ENCODE measurements around the gene EDC3. TPM values are rescaled to one million over a fixed set of nuclear protein-coding genes. Genes with fewer than 3 reads are reported as not detected.

The EDC3 gene
- total RNA-seq, 2 experiments from 2014 or later, result 54.3 to 55.7 TPM

- no peaks in the 10 kb centered on the region for H3K9me3 Mint-ChIP-seq
- no peak for DNase-seq
- peaks cover 9% of the 10 kb centered on the region for H3K27me3 Mint-ChIP-seq
- H3K27ac Mint-ChIP-seq, result no peak overlapping the region
- H3K36me3 Mint-ChIP-seq, result peaks cover 5% of the 10 kb centered on the region
- peaks cover 9% of the 10 kb centered on the region for H3K4me1 Mint-ChIP-seq
- peak overlapping the region; percentile 66 for H3K4me3 Mint-ChIP-seq
Measured at GRCh38 chr15:74724570-74725224, 28.9 kb upstream of the EDC3 start.

GRCh38 chr15:74723754-74724334, 28.0 kb upstream of the EDC3 start:
- H3K27me3 Mint-ChIP-seq, result peaks cover 8% of the 10 kb centered on the region
- H3K4me1 Mint-ChIP-seq, result peaks cover 9% of the 10 kb centered on the region

GRCh38 chr15:74723187-74723586, 27.4 kb upstream of the EDC3 start:
- Mint-ChIP-seq H3K9me3 (no peaks in the 10 kb centered on the region), H3K4me1 (peaks cover 9% of the 10 kb centered on the region), H3K4me3 (no peak overlapping the region), H3K27me3 (peaks cover 8% of the 10 kb centered on the region), H3K36me3 (peaks cover 5% of the 10 kb centered on the region), H3K27ac (no peak overlapping the region)
- no peak for DNase-seq

More at GRCh38 chr15:74723754-74724334, 28.0 kb upstream of the EDC3 start:
- Mint-ChIP-seq H3K9me3 (no peaks in the 10 kb centered on the region), H3K36me3 (peaks cover 5% of the 10 kb centered on the region), H3K27ac (no peak overlapping the region), H3K4me3 (no peak overlapping the region)
- no peak for DNase-seq

- H3K4me3 Mint-ChIP-seq, result no peak overlapping the region
- no peaks in the 10 kb centered on the region for H3K9me3 Mint-ChIP-seq
- H3K4me1 Mint-ChIP-seq, result peaks cover 9% of the 10 kb centered on the region
- no peak for DNase-seq
- H3K36me3 Mint-ChIP-seq, result peaks cover 5% of the 10 kb centered on the region
- H3K27ac Mint-ChIP-seq, result no peak overlapping the region
- peaks cover 8% of the 10 kb centered on the region for H3K27me3 Mint-ChIP-seq
Measured at GRCh38 chr15:74722591-74722990, 26.8 kb upstream of the EDC3 start.

GRCh38 chr15:74716651-74717050, 20.8 kb upstream of the EDC3 start:
- no peak for DNase-seq
- Mint-ChIP-seq H3K27ac (no peak overlapping the region), H3K4me1 (no peaks in the 10 kb centered on the region), H3K9me3 (no peaks in the 10 kb centered on the region), H3K27me3 (no peaks in the 10 kb centered on the region), H3K4me3 (no peak overlapping the region), H3K36me3 (no peaks in the 10 kb centered on the region)

- Mint-ChIP-seq H3K27ac (no peak overlapping the region), H3K4me1 (no peaks in the 10 kb centered on the region), H3K4me3 (no peak overlapping the region), H3K9me3 (no peaks in the 10 kb centered on the region), H3K36me3 (no peaks in the 10 kb centered on the region), H3K27me3 (peaks cover 8% of the 10 kb centered on the region)
- no peak for DNase-seq
Measured at GRCh38 chr15:74712311-74712710, 16.5 kb upstream of the EDC3 start.

GRCh38 chr15:74710319-74711094, 14.7 kb upstream of the EDC3 start:
- no peaks in the 10 kb centered on the region for H3K36me3 Mint-ChIP-seq
- H3K27ac Mint-ChIP-seq, result no peak overlapping the region
- peaks cover 20% of the 10 kb centered on the region for H3K27me3 Mint-ChIP-seq
- no peaks in the 10 kb centered on the region for H3K4me1 Mint-ChIP-seq
- no peak for DNase-seq
- H3K9me3 Mint-ChIP-seq, result no peaks in the 10 kb centered on the region
- no peak overlapping the region for H3K4me3 Mint-ChIP-seq

- no peaks in the 10 kb centered on the region for H3K4me1 Mint-ChIP-seq
- H3K36me3 Mint-ChIP-seq, result no peaks in the 10 kb centered on the region
- H3K9me3 Mint-ChIP-seq, result no peaks in the 10 kb centered on the region
- no peak overlapping the region for H3K27ac Mint-ChIP-seq
- H3K4me3 Mint-ChIP-seq, result no peak overlapping the region
- H3K27me3 Mint-ChIP-seq, result peaks cover 20% of the 10 kb centered on the region
- DNase-seq, result no peak
Measured at GRCh38 chr15:74709892-74710291, 14.1 kb upstream of the EDC3 start.

- Mint-ChIP-seq H3K4me1 (no peaks in the 10 kb centered on the region), H3K27ac (no peak overlapping the region), H3K36me3 (no peaks in the 10 kb centered on the region), H3K4me3 (no peak overlapping the region), H3K27me3 (peaks cover 20% of the 10 kb centered on the region), H3K9me3 (no peaks in the 10 kb centered on the region)
- DNase-seq, result no peak
Measured at GRCh38 chr15:74709011-74709410, 13.2 kb upstream of the EDC3 start.

GRCh38 chr15:74696808-74697207, 984 bp upstream of the EDC3 start:
- H3K27ac Mint-ChIP-seq, result peak overlapping the region; percentile 99

GRCh38 chr15:74696398-74696729, 540 bp upstream of the EDC3 start:
- peak overlapping the region; percentile 99 for H3K27ac Mint-ChIP-seq
- peak overlapping the region; percentile 100 for H3K4me3 Mint-ChIP-seq
- H3K36me3 Mint-ChIP-seq, result peaks cover 3% of the 10 kb centered on the region
- no peaks in the 10 kb centered on the region for H3K27me3 Mint-ChIP-seq
- DNase-seq, result no peak
- peaks cover 36% of the 10 kb centered on the region for H3K4me1 Mint-ChIP-seq
- H3K9me3 Mint-ChIP-seq, result no peaks in the 10 kb centered on the region

More at GRCh38 chr15:74696808-74697207, 984 bp upstream of the EDC3 start:
- no peak for DNase-seq
- H3K4me1 Mint-ChIP-seq, result peaks cover 33% of the 10 kb centered on the region
- H3K4me3 Mint-ChIP-seq, result peak overlapping the region; percentile 100
- H3K9me3 Mint-ChIP-seq, result no peaks in the 10 kb centered on the region
- peaks cover 2% of the 10 kb centered on the region for H3K27me3 Mint-ChIP-seq
- H3K36me3 Mint-ChIP-seq, result peaks cover 3% of the 10 kb centered on the region

- Mint-ChIP-seq H3K27me3 (no peaks in the 10 kb centered on the region), H3K4me1 (peaks cover 42% of the 10 kb centered on the region), H3K4me3 (no peak overlapping the region), H3K9me3 (no peaks in the 10 kb centered on the region), H3K36me3 (peaks cover 6% of the 10 kb centered on the region), H3K27ac (no peak overlapping the region)
- DNase-seq, result no peak
Measured at GRCh38 chr15:74692327-74692726, 3.5 kb downstream of the EDC3 start.

GRCh38 chr15:74683758-74684157, 12.1 kb downstream of the EDC3 start:
- H3K4me1 Mint-ChIP-seq, result peaks cover 14% of the 10 kb centered on the region
- no peak for DNase-seq
- peaks cover 29% of the 10 kb centered on the region for H3K36me3 Mint-ChIP-seq
- peaks cover 3% of the 10 kb centered on the region for H3K9me3 Mint-ChIP-seq
- no peaks in the 10 kb centered on the region for H3K27me3 Mint-ChIP-seq
- H3K4me3 Mint-ChIP-seq, result no peak overlapping the region
- no peak overlapping the region for H3K27ac Mint-ChIP-seq

GRCh38 chr15:74682954-74683353, 12.9 kb downstream of the EDC3 start:
- peaks cover 29% of the 10 kb centered on the region for H3K36me3 Mint-ChIP-seq
- DNase-seq, result no peak
- peaks cover 13% of the 10 kb centered on the region for H3K4me1 Mint-ChIP-seq
- H3K27ac Mint-ChIP-seq, result no peak overlapping the region
- H3K4me3 Mint-ChIP-seq, result no peak overlapping the region
- peaks cover 3% of the 10 kb centered on the region for H3K9me3 Mint-ChIP-seq
- no peaks in the 10 kb centered on the region for H3K27me3 Mint-ChIP-seq

GRCh38 chr15:74680456-74680855, 15.4 kb downstream of the EDC3 start:
- H3K4me3 Mint-ChIP-seq, result no peak overlapping the region
- H3K36me3 Mint-ChIP-seq, result peaks cover 27% of the 10 kb centered on the region
- H3K27ac Mint-ChIP-seq, result no peak overlapping the region
- H3K9me3 Mint-ChIP-seq, result peaks cover 3% of the 10 kb centered on the region
- no peaks in the 10 kb centered on the region for H3K27me3 Mint-ChIP-seq
- DNase-seq, result no peak
- H3K4me1 Mint-ChIP-seq, result peaks cover 18% of the 10 kb centered on the region
